Pulmonary artery endothelial cell (primary cell): ENCODE data around the gene DOCK8. TPM values are rescaled to one million over a fixed set of nuclear protein-coding genes. Genes with fewer than 3 reads are reported as not detected.
A peak's percentile ranks its signal among the peaks of the same experiment; 100 is the strongest.

Source experiments
- DNase-seq: peaks from one replicate; pipeline ENCODE4 v3.0.0-alpha.2; 2011; ENCODE audit warnings: low read depth, low spot score
- total RNA-seq: library from RNA; depleted of rRNA; stranded (reverse); fragments of >200 nt; gene quantifications from 2 replicates; pipeline ENCODE4 v1.2.3, GENCODE V29; 2014

DOCK8 gene
- total RNA-seq, 1 donor from 2014 or later: 0.33 TPM

GRCh38 chr9:363274-363612, 148.6 kb downstream of the DOCK8 start:
- DNase-seq: no peak

DNA sequence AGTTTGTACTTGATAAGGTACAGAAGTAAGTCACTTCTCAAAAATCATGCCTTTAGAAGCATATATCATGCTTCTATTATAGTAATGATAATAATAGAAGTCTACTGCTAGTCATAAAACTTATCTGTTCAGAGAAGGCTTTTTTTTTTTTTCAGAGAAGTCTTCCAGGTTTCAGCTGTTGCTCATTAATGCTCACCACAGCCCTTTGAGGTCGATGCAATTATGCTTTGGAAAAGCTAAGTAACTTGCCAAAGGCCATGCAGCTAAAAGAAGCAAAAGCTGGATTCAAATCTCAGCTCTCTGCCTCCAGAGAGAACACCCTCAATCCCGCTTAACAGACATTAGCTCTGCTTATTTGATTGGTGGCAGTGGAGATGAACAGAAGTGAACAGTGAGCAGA, 150.8 kb downstream of the DOCK8 start:
- no peak for DNase-seq

GRCh38 chr9:366620-367019, 152.0 kb downstream of the DOCK8 start:
- DNase-seq: no peak

DNA sequence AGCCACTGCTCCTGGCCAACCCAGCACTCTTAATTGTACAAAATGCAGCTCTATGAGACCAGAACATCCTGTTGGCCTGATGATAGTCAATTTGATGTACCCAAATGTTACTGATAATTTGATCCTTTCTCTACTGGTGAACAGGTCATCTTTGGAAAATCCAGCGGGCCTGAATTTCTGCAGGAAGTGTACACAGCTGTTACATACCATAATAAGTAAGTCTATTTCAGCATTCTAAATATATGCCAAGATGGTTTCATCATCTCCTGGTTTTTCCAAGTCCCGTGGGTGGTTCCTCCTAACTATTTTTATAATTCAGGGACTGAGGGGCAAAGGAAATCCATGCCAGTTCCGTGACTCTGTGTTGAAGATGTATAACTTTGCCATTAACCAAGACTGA, 155.4 kb downstream of the DOCK8 start:
- DNase-seq: no peak

GRCh38 chr9:371349-371748, 156.7 kb downstream of the DOCK8 start:
- DNase-seq: no peak

DNA sequence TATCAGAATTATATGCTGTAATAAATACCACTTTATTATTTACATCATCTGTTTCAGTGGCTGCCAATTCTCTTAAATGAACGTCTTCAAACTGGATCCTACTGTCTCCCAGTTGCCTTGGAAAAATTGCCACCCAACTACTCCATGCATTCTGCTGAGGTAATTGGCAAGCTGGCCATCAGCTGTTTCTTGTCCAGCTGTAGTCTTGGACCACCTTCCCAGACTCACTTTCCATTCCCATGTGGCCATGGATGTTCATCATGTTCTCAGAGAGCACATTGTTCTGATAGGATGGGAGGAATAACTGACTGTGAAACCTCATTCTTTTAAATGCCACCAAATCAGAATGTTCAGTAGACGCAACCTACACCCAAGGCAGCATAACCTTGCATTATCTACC, 157.5 kb downstream of the DOCK8 start:
- no peak for DNase-seq

DNA sequence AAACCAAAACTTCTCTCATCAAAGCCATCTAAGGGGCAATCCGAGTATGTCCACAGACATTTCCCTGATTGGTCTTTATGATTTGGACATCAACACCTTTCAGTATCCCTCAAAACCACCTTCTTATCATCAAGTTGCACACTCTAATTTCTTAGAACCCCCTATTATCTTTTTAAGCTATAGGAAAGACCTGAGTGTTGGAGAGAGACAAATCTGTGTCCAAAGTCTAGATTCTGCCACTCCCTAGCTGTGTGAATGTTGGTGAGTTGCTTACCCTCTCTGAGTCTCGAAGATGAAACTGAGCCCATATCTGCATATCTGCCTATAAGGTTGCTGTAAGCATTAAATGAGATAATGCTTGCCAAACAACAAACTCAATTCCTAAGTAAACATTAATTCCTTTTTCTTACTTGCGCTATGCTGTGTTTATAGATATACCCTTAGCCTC, 159.1 kb downstream of the DOCK8 start:
- no peak for DNase-seq

DNA sequence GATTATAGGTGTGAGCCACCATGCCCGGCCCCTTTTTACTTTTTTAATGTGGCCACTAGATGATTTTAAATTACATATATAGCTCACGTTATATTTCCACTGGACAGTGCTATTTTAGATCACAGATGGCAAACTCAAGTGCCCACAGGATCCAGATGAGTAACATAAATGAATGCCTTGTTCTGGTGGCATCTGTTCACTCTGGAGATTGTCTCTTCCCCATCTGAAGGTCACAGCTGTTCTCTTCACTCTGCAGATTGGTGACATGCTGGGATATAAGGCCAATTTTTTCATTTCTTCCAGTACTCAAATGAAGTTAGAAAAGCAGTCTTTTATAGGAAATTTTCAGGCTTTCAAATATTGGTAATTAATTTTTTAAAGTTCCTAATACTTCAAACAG, 160.1 kb downstream of the DOCK8 start:
- DNase-seq: no peak

DNA sequence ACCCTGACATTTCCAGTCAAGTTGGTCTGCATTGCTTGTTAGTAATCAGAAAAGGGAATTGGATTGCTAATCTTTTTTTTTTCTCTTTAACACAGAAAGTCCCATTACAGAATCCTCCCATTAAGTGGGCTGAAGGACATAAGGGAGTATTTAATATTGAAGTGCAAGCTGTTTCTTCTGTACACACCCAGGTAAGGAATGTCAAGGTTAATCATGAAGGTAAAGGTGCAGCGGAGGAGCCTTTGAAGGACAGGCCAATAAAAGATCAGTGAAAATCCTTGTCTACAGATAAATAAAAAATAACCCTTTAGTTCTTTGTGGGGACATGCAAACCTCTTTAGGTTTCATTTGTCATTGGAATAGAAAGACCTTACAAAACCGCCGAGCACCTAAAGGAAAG, 161.4 kb downstream of the DOCK8 start:
- no peak for DNase-seq

GRCh38 chr9:378263-378662, 163.6 kb downstream of the DOCK8 start:
- DNase-seq: no peak

DNA sequence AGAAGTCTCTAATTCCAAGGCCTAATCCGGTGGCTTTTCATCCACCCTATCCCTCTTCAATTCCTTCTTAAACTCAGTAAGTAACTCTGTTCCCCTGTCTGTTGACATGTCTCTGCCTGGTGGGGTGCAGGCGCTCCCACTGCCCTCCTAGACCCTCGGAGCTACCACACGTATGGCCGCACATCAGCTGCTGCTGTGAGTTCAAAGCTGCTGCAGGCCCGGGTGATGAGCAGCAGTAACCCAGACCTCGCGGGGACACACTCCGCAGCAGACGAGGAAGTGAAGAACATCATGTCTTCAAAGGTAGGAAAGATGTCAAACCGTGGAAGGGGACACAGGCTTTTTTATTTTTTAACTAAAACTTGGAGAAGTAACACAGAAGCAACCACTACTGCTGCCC, 167.7 kb downstream of the DOCK8 start:
- DNase-seq: no peak

GRCh38 chr9:385818-386398, 171.2 kb downstream of the DOCK8 start:
- peak; percentile 7 for DNase-seq

DNA sequence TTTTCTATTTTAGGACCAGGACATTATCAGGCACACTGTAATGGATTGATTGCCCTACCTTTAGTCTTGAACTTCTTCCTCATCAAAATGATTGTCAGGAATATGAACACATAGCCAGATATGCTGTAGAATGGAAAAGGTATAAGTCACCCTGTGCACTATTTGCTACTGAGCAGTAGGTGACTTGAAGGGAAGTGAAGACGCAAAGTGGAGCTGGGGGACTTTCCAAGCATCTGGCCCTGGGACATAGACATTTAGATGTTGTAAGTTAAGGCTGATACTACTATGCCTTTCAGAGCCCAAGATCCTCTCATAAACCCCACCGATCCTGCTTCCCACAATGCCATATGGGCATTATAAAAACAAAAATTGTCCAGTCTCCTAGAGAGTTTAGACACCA, 174.5 kb downstream of the DOCK8 start:
- no peak for DNase-seq

DNA sequence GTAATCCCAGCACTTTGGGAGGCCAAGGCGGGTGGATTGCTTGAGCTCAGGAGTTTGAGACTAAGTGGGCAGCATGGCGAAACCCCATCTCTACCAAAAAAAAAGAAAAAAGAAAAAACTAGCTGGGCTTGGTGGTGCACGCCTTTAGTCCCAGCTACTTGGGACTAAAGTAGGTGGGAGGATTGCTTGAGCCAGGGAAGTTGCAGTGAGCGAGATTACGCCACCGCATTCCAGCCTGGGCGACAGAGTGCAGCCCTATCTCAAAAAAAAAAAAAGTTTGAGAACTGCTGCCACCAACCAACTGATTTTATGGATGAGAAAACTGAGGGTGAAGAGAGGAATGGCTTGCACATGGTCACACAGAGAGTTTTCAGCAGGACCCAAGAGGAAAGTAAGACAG, 175.1 kb downstream of the DOCK8 start:
- DNase-seq: no peak

GRCh38 chr9:392077-392804, 177.6 kb downstream of the DOCK8 start:
- no peak for DNase-seq

DNA sequence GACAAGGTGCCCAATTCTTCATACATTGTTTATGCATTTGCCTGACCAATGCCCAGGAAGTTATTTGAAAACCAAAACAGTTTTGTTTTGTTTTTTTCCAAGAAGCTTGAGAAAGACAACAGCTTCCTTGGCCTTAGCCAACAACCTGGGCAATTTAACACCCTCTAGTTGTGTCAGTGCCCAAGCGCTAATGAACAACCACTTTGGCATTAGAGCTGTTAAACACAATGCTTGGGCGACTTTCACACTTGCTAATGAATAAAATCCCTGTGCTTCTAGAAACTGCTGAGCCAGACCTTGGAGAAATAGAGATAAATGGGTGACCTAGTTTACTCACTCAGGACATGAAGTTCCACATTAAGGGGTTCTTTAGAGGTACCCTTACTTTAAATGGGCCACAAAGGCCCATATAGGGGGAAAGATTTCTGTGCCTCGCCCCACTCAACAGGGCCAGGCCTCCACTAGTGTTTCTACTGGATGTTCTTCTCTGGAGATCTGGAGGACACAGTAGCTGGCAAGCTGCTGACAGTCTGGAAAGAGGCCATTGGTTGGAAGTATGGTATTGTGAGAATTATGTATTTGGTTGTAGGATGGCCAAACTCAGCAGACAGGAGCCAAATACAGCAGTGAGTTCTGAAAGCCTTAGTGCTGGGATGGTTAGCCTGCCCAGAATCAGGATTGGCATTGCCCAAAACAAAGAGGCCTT, 179.8 kb downstream of the DOCK8 start:
- no peak for DNase-seq

- no peak for DNase-seq
These were observed 181.7 kb downstream of the DOCK8 start for GRCh38 chr9:396396-396795.

GRCh38 chr9:398085-398484, 183.4 kb downstream of the DOCK8 start:
- no peak for DNase-seq

GRCh38 chr9:401223-401622, 186.6 kb downstream of the DOCK8 start:
- DNase-seq: no peak

DNA sequence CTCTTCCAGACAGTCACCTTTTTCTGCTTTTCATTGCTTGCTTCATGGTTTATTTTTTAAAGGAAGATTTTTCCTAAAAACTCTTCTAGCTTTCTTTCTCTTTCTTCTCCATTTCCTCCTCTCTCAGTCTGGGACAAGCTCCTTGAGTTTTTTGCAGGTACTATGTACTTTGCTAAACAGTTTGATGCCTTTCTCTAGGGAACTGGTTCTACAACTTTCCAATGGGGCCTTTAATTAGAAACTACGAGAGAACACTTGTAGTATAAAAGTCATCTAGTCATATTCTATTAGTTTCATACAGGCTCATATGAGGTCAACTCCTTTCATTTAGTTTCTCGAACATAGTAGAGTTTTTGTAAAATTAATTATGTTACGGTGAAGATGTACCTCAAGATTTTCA, 189.6 kb downstream of the DOCK8 start:
- no peak for DNase-seq

DNA sequence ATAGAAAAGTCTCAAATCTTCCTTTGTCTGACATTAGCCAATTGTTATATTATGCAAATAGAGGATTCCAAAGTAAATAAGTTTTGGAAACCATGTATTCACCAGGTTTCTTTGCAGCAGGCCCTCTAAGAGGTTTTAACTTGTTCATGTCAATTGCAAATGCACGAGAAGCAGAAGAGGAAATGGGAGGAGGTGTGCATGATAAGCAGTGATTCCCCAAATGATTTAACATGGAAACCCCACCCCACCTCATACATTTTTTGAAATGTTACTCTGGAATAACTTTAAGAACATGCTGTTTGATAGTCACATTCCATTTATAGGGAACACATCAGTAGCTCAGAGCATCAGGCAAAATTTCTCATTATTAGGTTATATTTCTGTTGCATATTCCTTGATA, 190.7 kb downstream of the DOCK8 start:
- no peak for DNase-seq

DNA sequence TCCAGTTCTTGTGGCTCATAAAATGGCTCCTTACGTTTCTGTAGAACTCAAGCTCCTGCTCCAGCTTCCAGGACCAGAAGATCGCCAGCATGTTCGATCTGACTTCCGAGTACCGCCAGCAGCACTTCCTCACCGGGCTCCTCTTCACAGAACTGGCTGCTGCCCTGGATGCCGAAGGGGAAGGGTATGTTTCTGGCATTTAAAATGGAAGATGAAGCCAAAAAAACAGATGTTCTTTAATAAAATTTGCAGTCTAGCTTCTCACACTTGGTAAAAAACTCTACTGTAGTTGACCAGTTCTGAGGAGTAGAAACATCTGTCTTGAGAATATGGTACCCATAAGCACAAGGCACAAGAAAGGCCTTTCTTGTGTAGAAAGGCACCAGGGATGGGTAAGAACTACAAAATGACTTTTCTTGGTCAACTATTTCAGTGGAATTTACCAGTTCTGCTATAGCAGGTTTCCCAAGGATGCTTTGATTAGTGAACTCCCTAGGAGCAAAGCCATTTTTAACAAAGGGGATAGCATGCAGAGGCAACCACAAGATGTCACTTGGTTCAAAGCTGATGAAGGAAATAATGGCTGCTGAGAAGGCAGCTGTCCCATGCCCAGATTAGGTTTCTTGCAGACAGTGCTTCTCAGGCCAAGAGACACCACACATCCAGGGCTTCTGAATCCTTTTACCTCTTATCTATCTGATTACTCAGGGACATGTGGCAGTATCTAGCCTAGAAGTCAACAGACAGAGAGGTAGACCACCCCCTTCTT, 192.4 kb downstream of the DOCK8 start:
- no peak for DNase-seq
